HepG2 (cell line): ENCODE results near the gene IGLON5.

ENCODE experiments used
- ESRRA ChIP-seq: sonication (generic); formaldehyde crosslinking; IDR thresholded peaks from 2 replicates; pipeline ENCODE4 v1.5.1; 2020; ENCODE audit warnings: mild to moderate bottlenecking, low read depth, missing genetic modification reagents
- FOXA1 ChIP-seq, 2 experiments: fragments of 450-650 bp in 1 of 2; sonication (generic) in 1 of 2; formaldehyde crosslinking in 1 of 2; IDR thresholded peaks; 2 replicates each; pipeline versions ENCODE4 v1.4.0 to v1.6.1; 2016 to 2020; ENCODE audit warnings: missing genetic modification reagents in 1 of 2
- MYC ChIP-seq: sonication (generic); formaldehyde crosslinking; IDR thresholded peaks from 2 replicates; pipeline ENCODE4 v1.9.0; 2021; ENCODE audit warnings: missing genetic modification reagents, borderline replicate concordance
- XRCC5 ChIP-seq: fragments of 200-400 bp; formaldehyde crosslinking; optimal IDR thresholded peaks from 2 replicates; pipeline ENCODE3; 2017; ENCODE audit warnings: mild to moderate bottlenecking, low read length
- ZFP37 ChIP-seq: sonication (generic); formaldehyde crosslinking; IDR thresholded peaks from 2 replicates; pipeline ENCODE4 v1.4.0; 2020; ENCODE audit warnings: missing genetic modification reagents, borderline replicate concordance
- ZNF12 ChIP-seq: sonication (generic); formaldehyde crosslinking; IDR thresholded peaks from 2 replicates; pipeline ENCODE4 v1.5.0; 2020; ENCODE audit warnings: missing genetic modification reagents
- TF ChIP-seq, protein P1 (sequence below): sonication (generic); formaldehyde crosslinking; IDR thresholded peaks from 2 replicates; pipeline ENCODE4 v1.5.0; 2020; ENCODE audit warnings: mild to moderate bottlenecking, missing genetic modification reagents, moderate library complexity

DNA sequence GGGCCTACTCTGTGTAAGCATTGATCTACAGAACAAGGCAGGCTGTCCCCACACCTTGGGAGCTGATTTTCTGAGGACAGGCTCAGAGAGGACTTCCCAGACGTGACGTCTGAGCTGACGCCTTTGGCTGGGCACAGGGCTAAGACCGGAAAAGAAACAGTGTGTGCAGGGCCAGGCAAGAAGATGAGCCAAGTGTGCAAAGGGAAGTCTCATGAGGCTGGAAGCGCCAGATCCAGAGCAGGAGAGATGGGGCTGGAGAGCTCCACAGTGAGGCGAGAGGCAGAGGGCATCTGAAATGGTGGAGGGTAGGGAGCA, 12.7 kb downstream of the IGLON5 start:
- TF ChIP-seq MYC (no peak), XRCC5 (no peak), ZFP37 (CRISPR knock-in tag) (no peak), ESRRA (CRISPR knock-in tag) (no peak), FOXA1 (IDR thresholded peaks at IDR 0.05) (no peak), FOXA1 (CRISPR knock-in tag; IDR thresholded peaks at IDR 0.05) (no peak), ZNF12 (CRISPR knock-in tag) (no peak)
- TF ChIP-seq, protein P1, sequence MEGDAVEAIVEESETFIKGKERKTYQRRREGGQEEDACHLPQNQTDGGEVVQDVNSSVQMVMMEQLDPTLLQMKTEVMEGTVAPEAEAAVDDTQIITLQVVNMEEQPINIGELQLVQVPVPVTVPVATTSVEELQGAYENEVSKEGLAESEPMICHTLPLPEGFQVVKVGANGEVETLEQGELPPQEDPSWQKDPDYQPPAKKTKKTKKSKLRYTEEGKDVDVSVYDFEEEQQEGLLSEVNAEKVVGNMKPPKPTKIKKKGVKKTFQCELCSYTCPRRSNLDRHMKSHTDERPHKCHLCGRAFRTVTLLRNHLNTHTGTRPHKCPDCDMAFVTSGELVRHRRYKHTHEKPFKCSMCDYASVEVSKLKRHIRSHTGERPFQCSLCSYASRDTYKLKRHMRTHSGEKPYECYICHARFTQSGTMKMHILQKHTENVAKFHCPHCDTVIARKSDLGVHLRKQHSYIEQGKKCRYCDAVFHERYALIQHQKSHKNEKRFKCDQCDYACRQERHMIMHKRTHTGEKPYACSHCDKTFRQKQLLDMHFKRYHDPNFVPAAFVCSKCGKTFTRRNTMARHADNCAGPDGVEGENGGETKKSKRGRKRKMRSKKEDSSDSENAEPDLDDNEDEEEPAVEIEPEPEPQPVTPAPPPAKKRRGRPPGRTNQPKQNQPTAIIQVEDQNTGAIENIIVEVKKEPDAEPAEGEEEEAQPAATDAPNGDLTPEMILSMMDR (CRISPR knock-in tag): no peak
